Mesendoderm (in vitro differentiated cells): ENCODE measurements around the gene RFK.

Experiments
- DNase-seq: peaks from one replicate; pipeline ENCODE4 v3.0.0; 2013
- H2AK5ac ChIP-seq: 2 replicates; pipeline ENCODE4 v1.6.1; 2013; ENCODE audit warnings: low read length, inconsistent platforms
- H2BK120ac ChIP-seq: 2 replicates; pipeline ENCODE4 v1.6.1; 2013; ENCODE audit warnings: low read depth, mild to moderate bottlenecking, low read length, moderate library complexity, mixed read lengths
- H2BK15ac ChIP-seq: replicated peaks from 2 replicates; pipeline ENCODE4 v1.6.1; 2013; ENCODE audit warnings: low read depth, mild to moderate bottlenecking, moderate library complexity
- H2BK5ac ChIP-seq: 2 replicates; pipeline ENCODE4 v1.6.1; 2013; ENCODE audit warnings: low read length, inconsistent platforms
- H3K18ac ChIP-seq: 2 replicates; pipeline ENCODE4 v1.6.1; 2013; ENCODE audit warnings: mild to moderate bottlenecking, low read length, mixed read lengths
- H3K23ac ChIP-seq: one replicate; pipeline ENCODE4 v1.6.1; 2013; ENCODE audit warnings: low read length
- H3K27ac ChIP-seq: 2 replicates; pipeline ENCODE4 v1.5.1; 2013; ENCODE audit warnings: low read depth, mild to moderate bottlenecking, inconsistent platforms, low read length, moderate library complexity
- H3K27me3 ChIP-seq: 2 replicates; pipeline ENCODE4 v1.6.1; 2013; ENCODE audit warnings: low read length, control low read depth, mild to moderate bottlenecking, inconsistent platforms; ENCODE audit not compliant: insufficient read depth, poor library complexity
- H3K36me3 ChIP-seq: 2 replicates; pipeline ENCODE4 v1.6.1; 2013; ENCODE audit warnings: low read length, inconsistent platforms; ENCODE audit not compliant: control insufficient read depth, insufficient read depth
- H3K4ac ChIP-seq: one replicate; pipeline ENCODE4 v1.6.1; 2013; ENCODE audit warnings: low read depth, mild to moderate bottlenecking, low read length, moderate library complexity
- H3K4me1 ChIP-seq: 2 replicates; pipeline ENCODE4 v1.6.1; 2013; ENCODE audit warnings: low read depth, low read length, inconsistent platforms; ENCODE audit not compliant: control insufficient read depth
- H3K4me2 ChIP-seq: 2 replicates; pipeline ENCODE4 v1.6.1; 2013; ENCODE audit warnings: low read length
- H3K4me3 ChIP-seq: 2 replicates; pipeline ENCODE4 v1.5.1; 2013; ENCODE audit warnings: mild to moderate bottlenecking, low read length
- H3K56ac ChIP-seq: one replicate; pipeline ENCODE4 v1.6.1; 2013; ENCODE audit warnings: low read length
- H3K79me1 ChIP-seq: 2 replicates; pipeline ENCODE4 v1.6.1; 2013; ENCODE audit warnings: low read length, inconsistent platforms
- H3K79me2 ChIP-seq: 2 replicates; pipeline ENCODE4 v1.6.1; 2013; ENCODE audit warnings: mild to moderate bottlenecking, low read length; ENCODE audit not compliant: control insufficient read depth, insufficient read depth
- H3K9ac ChIP-seq: 2 replicates; pipeline ENCODE4 v1.6.1; 2013; ENCODE audit warnings: low read length, inconsistent platforms
- H4K5ac ChIP-seq: one replicate; pipeline ENCODE4 v1.6.1; 2013; ENCODE audit warnings: low read length
- H4K8ac ChIP-seq: one replicate; pipeline ENCODE4 v1.6.1; 2013; ENCODE audit warnings: low read depth, mild to moderate bottlenecking, control low read depth, low read length, moderate library complexity
- WGBS: extraction: QIAGEN DNeasy Blood & Tissue Kit; methylation state at CpG from one replicate; pipeline ENCODE4 v1.1.7; 2013; ENCODE audit warnings: low lambda C conversion rate, missing lambda C conversion rate; ENCODE audit not compliant: insufficient coverage; ENCODE audit errors: extremely low coverage; 5-methylcytosine and 5-hydroxymethylcytosine counted together

The RFK gene

DNA sequence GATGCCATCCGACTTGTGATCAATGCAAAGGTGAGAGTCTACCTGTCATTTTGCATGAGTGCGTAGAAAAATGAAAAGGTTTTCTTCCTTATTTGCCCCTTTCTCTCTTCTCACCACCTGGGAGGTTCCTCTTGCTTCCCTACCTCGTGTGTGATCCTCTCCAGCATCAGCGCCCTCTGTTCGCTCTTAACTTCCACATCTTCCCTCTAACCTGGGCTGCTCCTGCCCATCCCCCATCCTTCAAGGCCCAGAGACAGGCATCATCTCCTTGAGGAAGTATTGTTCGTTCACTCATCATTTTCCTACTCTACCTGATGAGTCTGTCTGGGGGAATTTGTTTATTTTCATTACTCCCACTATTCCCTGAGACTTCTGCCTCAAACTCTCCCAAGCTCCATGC is 55.8 kb downstream of the RFK start:
- Histone ChIP-seq H3K79me1 (no peaks in the 10 kb centered on the region), H3K4ac (no peak overlapping the region), H3K36me3 (no peaks in the 10 kb centered on the region), H3K9ac (no peak overlapping the region), H3K4me2 (no peak overlapping the region), H3K79me2 (no peaks in the 10 kb centered on the region), H2AK5ac (no peak overlapping the region), H3K27me3 (no peaks in the 10 kb centered on the region), H3K18ac (no peak overlapping the region), H3K27ac (no peak overlapping the region), H2BK120ac (no peak overlapping the region), H3K4me1 (no peaks in the 10 kb centered on the region), H3K23ac (no peak overlapping the region), H4K8ac (no peak overlapping the region), H3K4me3 (no peak overlapping the region), H2BK15ac (no peak overlapping the region), H2BK5ac (no peak overlapping the region), H3K56ac (no peak overlapping the region), H4K5ac (no peak overlapping the region)
- DNase-seq = peak; percentile 18
- no CpG with 5 or more reads among the region's 6 CpGs for WGBS

DNA sequence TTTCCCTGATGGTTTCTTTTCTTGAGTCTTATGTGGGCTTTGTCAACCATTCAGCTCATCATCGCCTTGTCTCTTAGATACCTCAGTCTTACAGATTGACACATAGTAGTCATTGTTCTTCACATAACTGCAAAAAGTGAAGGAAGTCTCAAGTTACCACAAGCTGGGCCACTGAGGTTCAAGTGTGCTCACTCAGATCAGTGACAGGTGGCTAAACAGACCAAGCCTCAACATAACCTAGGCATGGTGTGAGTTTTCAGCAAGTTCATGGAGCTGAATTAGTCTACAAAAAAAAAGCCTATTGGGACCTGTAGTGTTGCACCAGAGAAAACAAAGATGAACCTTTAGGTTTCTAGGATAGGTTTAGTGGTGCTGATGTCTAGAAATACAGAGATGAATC is 58.2 kb downstream of the RFK start:
- H3K23ac ChIP-seq = no peak overlapping the region
- H3K18ac ChIP-seq = no peak overlapping the region
- no peak overlapping the region for H3K4ac ChIP-seq
- no peak overlapping the region for H2BK15ac ChIP-seq
- no peaks in the 10 kb centered on the region for H3K4me1 ChIP-seq
- H3K9ac ChIP-seq = no peak overlapping the region
- no peak for DNase-seq
- no peaks in the 10 kb centered on the region for H3K79me1 ChIP-seq
- no peak overlapping the region for H2AK5ac ChIP-seq
- no peak overlapping the region for H3K4me3 ChIP-seq
- H3K79me2 ChIP-seq = no peaks in the 10 kb centered on the region
- H3K4me2 ChIP-seq = no peak overlapping the region
- no peak overlapping the region for H2BK5ac ChIP-seq
- no peaks in the 10 kb centered on the region for H3K36me3 ChIP-seq
- no peak overlapping the region for H2BK120ac ChIP-seq
- no peak overlapping the region for H3K56ac ChIP-seq
- H4K5ac ChIP-seq = no peak overlapping the region
- H3K27me3 ChIP-seq = no peaks in the 10 kb centered on the region
- WGBS = no CpG with 5 or more reads among the region's 1 CpG
- no peak overlapping the region for H3K27ac ChIP-seq
- H4K8ac ChIP-seq = no peak overlapping the region
